GM23338 (cell line): ENCODE data around the gene FOXL1. TPM values are rescaled to one million over a fixed set of nuclear protein-coding genes. Genes with fewer than 3 reads are reported as not detected.

Experiments used
- ATAC-seq: fragments of 200-7000 bp; cut with Tn5 transposase; 3 replicates; pipeline ENCODE4 v1.9.1; 2020
- DNase-seq: peaks from one replicate; pipeline ENCODE4 v3.0.0-alpha.2; 2015; ENCODE audit warnings: low spot score
- H2AFZ ChIP-seq: fragments of 200-600 bp; sonication (generic); 2 replicates; pipeline ENCODE4 v1.8.0; 2016; ENCODE audit warnings: antibody characterized with exemption, mild to moderate bottlenecking, moderate library complexity
- H3F3A ChIP-seq: fragments of 200-600 bp; sonication (generic); replicated peaks from 2 replicates; pipeline ENCODE4 v1.8.0; 2017; ENCODE audit warnings: antibody characterized with exemption, mixed run types, low read depth
- H3K27ac ChIP-seq: fragments of 200-600 bp; sonication (generic); 2 replicates; pipeline ENCODE4 v1.6.1; 2016; ENCODE audit warnings: low read depth
- H3K27me3 ChIP-seq: fragments of 200-600 bp; sonication (generic); 2 replicates; pipeline ENCODE4 v1.8.0; 2016; ENCODE audit warnings: mild to moderate bottlenecking, mixed run types, moderate library complexity; ENCODE audit not compliant: insufficient read depth
- H3K36me3 ChIP-seq: fragments of 200-600 bp; sonication (generic); 2 replicates; pipeline ENCODE4 v1.8.0; 2016; ENCODE audit warnings: mild to moderate bottlenecking; ENCODE audit not compliant: insufficient read depth
- H3K4me1 ChIP-seq: fragments of 200-600 bp; sonication (generic); 2 replicates; pipeline ENCODE4 v1.8.0; 2016; ENCODE audit warnings: mild to moderate bottlenecking, moderate library complexity; ENCODE audit not compliant: insufficient read depth
- H3K4me2 ChIP-seq: fragments of 200-600 bp; sonication (generic); 2 replicates; pipeline ENCODE4 v1.7.1; 2017; ENCODE audit warnings: mixed run types
- H3K4me3 ChIP-seq: fragments of 200-600 bp; sonication (generic); 2 replicates; pipeline ENCODE4 v1.6.1; 2016; ENCODE audit warnings: mixed run types
- H3K79me2 ChIP-seq: fragments of 200-600 bp; sonication (generic); replicated peaks from 2 replicates; pipeline ENCODE4 v1.8.0; 2017; ENCODE audit warnings: mild to moderate bottlenecking; ENCODE audit not compliant: insufficient read depth
- H3K9me2 ChIP-seq: fragments of 200-600 bp; sonication (generic); 2 replicates; pipeline ENCODE4 v1.8.0; 2017; ENCODE audit not compliant: insufficient read depth
- H4K20me1 ChIP-seq: fragments of 200-600 bp; sonication (generic); replicated peaks from 2 replicates; pipeline ENCODE4 v1.8.0; 2017; ENCODE audit warnings: mild to moderate bottlenecking; ENCODE audit not compliant: insufficient read depth
- H3K27ac Mint-ChIP-seq: 2 replicates; pipeline ENCODE4 v1.8.0; 2020; ENCODE audit warnings: inconsistent platforms, mild to moderate bottlenecking, moderate library complexity, mixed read lengths
- H3K27me3 Mint-ChIP-seq: 3 replicates; pipeline ENCODE4 v1.8.0; 2022; ENCODE audit warnings: low read depth, mild to moderate bottlenecking, moderate library complexity, mixed read lengths, inconsistent platforms; ENCODE audit not compliant: insufficient read depth, poor library complexity
- H3K36me3 Mint-ChIP-seq: 3 replicates; pipeline ENCODE4 v1.8.0; 2021; ENCODE audit warnings: low read depth, mild to moderate bottlenecking, inconsistent platforms, moderate library complexity, mixed read lengths
- H3K4me1 Mint-ChIP-seq: 3 replicates; pipeline ENCODE4 v1.8.0; 2020; ENCODE audit warnings: mild to moderate bottlenecking, inconsistent platforms, mixed read lengths
- H3K4me3 Mint-ChIP-seq: 3 replicates; pipeline ENCODE4 v1.8.0; 2021; ENCODE audit warnings: moderate library complexity, mild to moderate bottlenecking, inconsistent platforms, mixed read lengths
- H3K9me3 Mint-ChIP-seq: 3 replicates; pipeline ENCODE4 v1.8.0; 2020; ENCODE audit warnings: moderate library complexity, mild to moderate bottlenecking, inconsistent platforms, mixed read lengths
- CREB1 ChIP-seq: fragments of 250-450 bp; sonication (Bioruptor Pico); IDR thresholded peaks from 2 replicates; pipeline ENCODE4 v1.5.0; 2020; ENCODE audit warnings: low read depth, mild to moderate bottlenecking, moderate library complexity
- CTCF ChIP-seq, 2 experiments: fragments of 200-600 bp in 1 of 2; sonication (generic) in 1 of 2; conservative IDR thresholded peaks; 2 replicates each; pipeline versions ENCODE4 v1.5.1 to v1.6.1; 2016 to 2017; ENCODE audit warnings: antibody characterized with exemption in 2 of 2, low read depth in 2 of 2, mild to moderate bottlenecking in 2 of 2, moderate library complexity in 1 of 2
- ETS1 ChIP-seq: IDR thresholded peaks from 2 replicates; pipeline ENCODE4 v1.6.1; 2016; ENCODE audit warnings: antibody characterized with exemption
- EZH2 ChIP-seq: fragments of 200-600 bp; sonication (generic); IDR thresholded peaks from one replicate; pipeline ENCODE4 v1.8.0; 2017; ENCODE audit warnings: antibody characterized with exemption, mild to moderate bottlenecking, low read depth; ENCODE audit not compliant: unreplicated experiment
- EZH2phosphoT487 ChIP-seq: fragments of 200-600 bp; sonication (generic); IDR thresholded peaks from one replicate; pipeline ENCODE4 v1.8.1; 2018; ENCODE audit warnings: antibody characterized with exemption; ENCODE audit not compliant: unreplicated experiment
- JUNB ChIP-seq: IDR thresholded peaks from one replicate; pipeline ENCODE4 v1.6.1; 2016; ENCODE audit warnings: antibody characterized with exemption; ENCODE audit not compliant: unreplicated experiment
- NANOG ChIP-seq: IDR thresholded peaks from 2 replicates; pipeline ENCODE4 v1.6.1; 2016; ENCODE audit warnings: antibody characterized with exemption, borderline replicate concordance
- POLR2AphosphoS5 ChIP-seq: IDR thresholded peaks from 2 replicates; pipeline ENCODE4 v1.6.1; 2016; ENCODE audit warnings: antibody characterized with exemption, low read depth
- STAT1 ChIP-seq: IDR thresholded peaks from one replicate; pipeline ENCODE4 v1.6.1; 2016; ENCODE audit warnings: antibody characterized with exemption; ENCODE audit not compliant: unreplicated experiment
- ZNF114 ChIP-seq: fragments of 250-450 bp; sonication (Bioruptor Pico); IDR thresholded peaks from 2 replicates; pipeline ENCODE4 v1.5.0; 2020; ENCODE audit warnings: mild to moderate bottlenecking, moderate library complexity
- ZNF331 ChIP-seq: fragments of 250-450 bp; sonication (Bioruptor Pico); IDR thresholded peaks from 2 replicates; pipeline ENCODE4 v1.5.0; 2020; ENCODE audit warnings: low read depth, mild to moderate bottlenecking, moderate library complexity
- ZNF462 ChIP-seq: fragments of 250-450 bp; sonication (Bioruptor Pico); IDR thresholded peaks from 2 replicates; pipeline ENCODE4 v1.5.0; 2020; ENCODE audit warnings: mild to moderate bottlenecking, moderate library complexity
- polyA plus RNA-seq: library from polyadenylated mRNA; unstranded; fragments of >200 nt; fragmentation: Nextera tagmentation; extraction: Ambion mirVana; gene quantifications from 2 replicates; pipeline ENCODE4 v1.2.1, GENCODE V29; 2016
- total RNA-seq: library from RNA; depleted of rRNA; stranded (reverse); fragments of >200 nt; shearing (Covaris generic); gene quantifications from 2 replicates; pipeline ENCODE4 v1.2.3, GENCODE V29; 2014
- TF ChIP-seq, protein P1 (sequence below): IDR thresholded peaks from one replicate; pipeline ENCODE4 v1.6.1; 2018; ENCODE audit warnings: antibody characterized with exemption; ENCODE audit not compliant: unreplicated experiment

The FOXL1 gene
- total and polyA plus RNA-seq, 2 experiments from 2014 or later, result 0.31 TPM; not detected in 1

DNA sequence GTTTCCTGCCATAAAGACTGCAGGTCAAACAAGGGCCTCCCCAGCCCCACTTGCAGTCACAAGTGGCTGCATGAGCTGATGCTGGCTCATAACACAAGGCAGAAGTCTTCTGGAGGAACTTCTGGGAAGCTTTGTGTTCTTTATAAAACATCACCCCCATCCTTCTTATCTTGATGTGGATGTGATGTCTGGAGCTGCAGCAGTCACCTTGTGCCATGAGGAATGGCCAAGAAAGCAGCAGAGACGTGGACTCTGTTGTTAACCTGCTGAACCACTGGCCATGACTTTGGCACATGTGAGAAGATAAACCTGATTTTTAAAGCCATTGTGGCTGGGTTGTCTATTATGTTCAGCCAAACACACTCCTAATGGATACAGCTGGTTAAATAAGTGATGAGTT lies 41.8 kb downstream of the FOXL1 start (continued):
- no peak for TF ChIP-seq CREB1 (CRISPR knock-in tag)
- TF ChIP-seq JUNB, result no peak
- no peak for TF ChIP-seq POLR2AphosphoS5
- TF ChIP-seq, protein P1, sequence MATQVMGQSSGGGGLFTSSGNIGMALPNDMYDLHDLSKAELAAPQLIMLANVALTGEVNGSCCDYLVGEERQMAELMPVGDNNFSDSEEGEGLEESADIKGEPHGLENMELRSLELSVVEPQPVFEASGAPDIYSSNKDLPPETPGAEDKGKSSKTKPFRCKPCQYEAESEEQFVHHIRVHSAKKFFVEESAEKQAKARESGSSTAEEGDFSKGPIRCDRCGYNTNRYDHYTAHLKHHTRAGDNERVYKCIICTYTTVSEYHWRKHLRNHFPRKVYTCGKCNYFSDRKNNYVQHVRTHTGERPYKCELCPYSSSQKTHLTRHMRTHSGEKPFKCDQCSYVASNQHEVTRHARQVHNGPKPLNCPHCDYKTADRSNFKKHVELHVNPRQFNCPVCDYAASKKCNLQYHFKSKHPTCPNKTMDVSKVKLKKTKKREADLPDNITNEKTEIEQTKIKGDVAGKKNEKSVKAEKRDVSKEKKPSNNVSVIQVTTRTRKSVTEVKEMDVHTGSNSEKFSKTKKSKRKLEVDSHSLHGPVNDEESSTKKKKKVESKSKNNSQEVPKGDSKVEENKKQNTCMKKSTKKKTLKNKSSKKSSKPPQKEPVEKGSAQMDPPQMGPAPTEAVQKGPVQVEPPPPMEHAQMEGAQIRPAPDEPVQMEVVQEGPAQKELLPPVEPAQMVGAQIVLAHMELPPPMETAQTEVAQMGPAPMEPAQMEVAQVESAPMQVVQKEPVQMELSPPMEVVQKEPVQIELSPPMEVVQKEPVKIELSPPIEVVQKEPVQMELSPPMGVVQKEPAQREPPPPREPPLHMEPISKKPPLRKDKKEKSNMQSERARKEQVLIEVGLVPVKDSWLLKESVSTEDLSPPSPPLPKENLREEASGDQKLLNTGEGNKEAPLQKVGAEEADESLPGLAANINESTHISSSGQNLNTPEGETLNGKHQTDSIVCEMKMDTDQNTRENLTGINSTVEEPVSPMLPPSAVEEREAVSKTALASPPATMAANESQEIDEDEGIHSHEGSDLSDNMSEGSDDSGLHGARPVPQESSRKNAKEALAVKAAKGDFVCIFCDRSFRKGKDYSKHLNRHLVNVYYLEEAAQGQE, result no peak

DNA sequence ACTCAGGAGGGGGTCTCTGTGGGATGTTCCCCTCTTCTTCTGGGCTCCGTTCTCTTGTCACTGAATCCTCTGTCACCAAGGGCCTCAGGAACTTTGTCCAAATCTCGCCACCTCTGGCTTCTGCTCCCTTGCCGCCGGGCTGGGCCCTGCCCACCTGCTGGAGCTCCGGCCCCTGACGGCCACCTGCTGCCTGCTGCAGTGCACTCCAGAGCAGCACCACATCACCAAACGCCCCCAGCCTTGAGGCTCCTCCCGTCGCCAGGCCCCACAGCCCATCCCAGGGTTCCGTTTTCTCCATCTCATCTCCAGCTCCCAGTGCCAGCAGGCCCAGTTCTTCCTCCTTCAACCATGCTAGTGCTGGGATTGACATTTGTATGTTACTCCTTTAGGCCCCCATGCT lies 43.6 kb downstream of the FOXL1 start:
- H3K9me3 Mint-ChIP-seq, result no peaks in the 10 kb centered on the region
- H3K27me3 Mint-ChIP-seq, result peaks cover 9% of the 10 kb centered on the region
- H3K4me1 Mint-ChIP-seq, result peaks cover 3% of the 10 kb centered on the region; the same call in 2 of the 3 replicates
- ATAC-seq (no peak), DNase-seq (no peak)
- Histone ChIP-seq H3K27me3 (no peaks in the 10 kb centered on the region), H3K79me2 (no peaks in the 10 kb centered on the region), H3K27ac (no peak overlapping the region), H3F3A (no peaks in the 10 kb centered on the region), H3K4me1 (no peaks in the 10 kb centered on the region; the same call in 1 of the 2 replicates), H3K4me3 (no peak overlapping the region), H4K20me1 (no peaks in the 10 kb centered on the region), H3K9me2 (no peaks in the 10 kb centered on the region), H2AFZ (no peak overlapping the region), H3K4me2 (no peak overlapping the region), H3K36me3 (no peaks in the 10 kb centered on the region)
- H3K27ac Mint-ChIP-seq, result no peak overlapping the region
- H3K4me3 Mint-ChIP-seq, result no peak overlapping the region
- H3K36me3 Mint-ChIP-seq, result no peaks in the 10 kb centered on the region; the same call in 2 of the 3 replicates
- no peak for TF ChIP-seq ZNF331 (CRISPR knock-in tag)
- TF ChIP-seq EZH2phosphoT487, result no peak
- TF ChIP-seq JUNB, result no peak
- no peak for TF ChIP-seq CREB1 (CRISPR knock-in tag)
- TF ChIP-seq ZNF462, result no peak
- TF ChIP-seq CTCF (conservative IDR thresholded peaks at IDR 0.05; ENCODE audit: low read depth in 2 of 2), result no peak
- TF ChIP-seq POLR2AphosphoS5, result no peak
- no peak for TF ChIP-seq ZNF114 (CRISPR knock-in tag)
- TF ChIP-seq NANOG, result no peak
- TF ChIP-seq ETS1, result no peak
- TF ChIP-seq EZH2, result no peak
- no peak for TF ChIP-seq STAT1
